GM21737 (cell line): ENCODE results near the gene SLC29A2.
"Not testable (repeated sequence)": the region's sequence is repeated elsewhere in the genome, so short reads cannot be mapped to it uniquely, and the experiment has no call there.

ENCODE experiments used
- ATAC-seq: cut with Tn5 transposase; IDR thresholded peaks from one replicate; pipeline ENCODE4 v1.9.1; 2021; ENCODE audit warnings: mild to moderate bottlenecking, moderate library complexity; ENCODE audit not compliant: unreplicated experiment

Gene SLC29A2

GRCh38 chr11:66386171-66387069 is 14.9 kb upstream of the SLC29A2 start:
- no peak for ATAC-seq

GRCh38 chr11:66384316-66384715 is 12.8 kb upstream of the SLC29A2 start:
- ATAC-seq = not testable (repeated sequence)

- ATAC-seq = not testable (repeated sequence)
These were observed 8.7 kb upstream of the SLC29A2 start for GRCh38 chr11:66380264-66380663.

- not testable (repeated sequence) for ATAC-seq
These were observed 2.2 kb upstream of the SLC29A2 start for GRCh38 chr11:66373690-66374287.

- no peak for ATAC-seq
These were observed 1.7 kb upstream of the SLC29A2 start for GRCh38 chr11:66373265-66373664.

- ATAC-seq = no peak
These were observed 2.3 kb downstream of the SLC29A2 start for GRCh38 chr11:66369073-66369894.

- ATAC-seq = no peak
These were observed 3.1 kb downstream of the SLC29A2 start for GRCh38 chr11:66368484-66368883.

GRCh38 chr11:66367561-66368312 is 3.8 kb downstream of the SLC29A2 start:
- no peak for ATAC-seq

GRCh38 chr11:66366844-66367477 is 4.6 kb downstream of the SLC29A2 start:
- no peak for ATAC-seq

- ATAC-seq = no peak
These were observed 5.6 kb downstream of the SLC29A2 start for GRCh38 chr11:66365711-66366619.

GRCh38 chr11:66365166-66365565 is 6.4 kb downstream of the SLC29A2 start:
- ATAC-seq = no peak

GRCh38 chr11:66363805-66364535 is 7.6 kb downstream of the SLC29A2 start:
- no peak for ATAC-seq

- no peak for ATAC-seq
These were observed 8.4 kb downstream of the SLC29A2 start for GRCh38 chr11:66363187-66363601.

- no peak for ATAC-seq
These were observed 8.9 kb downstream of the SLC29A2 start for GRCh38 chr11:66362481-66363147.

- no peak for ATAC-seq
These were observed 10.0 kb downstream of the SLC29A2 start for GRCh38 chr11:66361502-66361941.

- no peak for ATAC-seq
These were observed 11.0 kb downstream of the SLC29A2 start for GRCh38 chr11:66360406-66361073.

- ATAC-seq = no peak
These were observed 11.9 kb downstream of the SLC29A2 start for GRCh38 chr11:66359662-66360087.
